Stimulated activated CD8-positive, alpha-beta memory T cell treated with anti-CD3 and anti-CD28 coated beads, Interleukin-4, amount 100 ng/mL, for 24 hours (primary cell): ENCODE results near the gene PTH2.

Source experiments
- DNase-seq: peaks from one replicate; pipeline ENCODE4 v3.0.0-alpha.2; 2020; ENCODE audit warnings: low read depth

The PTH2 gene

DNA sequence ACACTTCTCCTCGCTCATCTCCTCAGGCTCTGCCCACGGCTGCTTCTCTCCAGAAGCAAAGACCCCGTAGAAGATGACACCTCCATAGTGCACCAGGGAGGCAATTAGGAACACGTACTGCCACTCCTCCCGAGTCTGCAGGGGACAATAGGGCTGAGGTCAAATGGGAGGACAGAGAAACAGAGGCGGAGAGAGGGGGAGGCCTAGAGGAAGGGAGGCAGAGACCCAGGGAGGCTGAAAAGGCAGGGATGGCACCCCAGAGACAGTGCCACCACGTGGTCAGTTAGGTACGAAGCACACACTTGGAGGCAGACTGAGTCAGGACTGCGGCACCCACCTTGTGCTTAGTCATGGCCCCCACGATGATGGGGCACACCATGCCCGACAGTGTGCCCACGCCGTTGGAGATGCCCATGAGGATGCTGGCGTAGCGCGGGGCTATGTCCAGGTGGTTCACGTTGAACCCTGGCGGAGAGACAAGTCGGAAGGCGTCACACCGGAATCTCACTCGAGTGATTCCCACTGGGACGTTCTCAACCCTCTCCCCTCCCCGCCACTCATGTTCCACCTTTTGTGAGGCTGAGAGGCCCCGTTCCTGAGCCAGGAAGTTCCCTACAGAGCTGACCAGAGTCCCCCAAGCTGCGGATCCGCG is 7.6 kb upstream of the PTH2 start:
- DNase-seq = no peak

- DNase-seq = no peak
These were observed 7.0 kb upstream of the PTH2 start for GRCh38 chr19:49430172-49430677.

GRCh38 chr19:49428547-49429451 is 5.6 kb upstream of the PTH2 start:
- no peak for DNase-seq

DNA sequence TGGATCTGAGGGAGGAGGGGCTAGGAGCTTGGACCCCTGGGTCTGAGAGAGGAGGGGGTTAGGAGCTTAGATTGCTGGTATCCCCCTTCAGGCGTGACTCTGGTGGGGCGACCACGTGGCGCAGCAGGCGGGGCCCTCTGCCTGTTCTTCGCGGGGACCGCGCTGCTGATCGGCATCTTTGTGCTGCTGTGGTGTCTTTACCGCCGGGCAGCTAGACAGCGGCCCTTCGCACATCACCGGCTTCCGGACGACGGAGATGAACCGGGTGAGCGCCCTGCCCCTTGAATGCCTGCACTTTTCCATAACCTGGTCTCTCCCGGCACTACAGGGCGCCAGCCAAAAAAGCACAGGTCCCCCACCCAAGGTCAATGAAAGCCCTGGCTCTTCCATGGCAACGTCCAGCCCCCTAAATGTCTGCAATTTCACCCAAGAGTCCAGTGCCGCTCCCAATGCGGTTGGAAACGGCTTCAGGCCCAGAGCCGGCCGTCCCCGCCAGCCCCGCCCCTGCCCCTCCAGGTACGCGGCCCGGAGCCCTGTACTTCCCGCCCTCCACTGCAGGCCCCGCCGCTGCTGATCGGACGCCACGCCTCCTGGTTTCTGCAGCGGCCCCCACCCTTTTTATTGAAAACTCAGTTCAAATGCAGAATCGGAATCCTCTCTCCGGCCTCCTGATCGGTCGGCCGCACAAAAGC is 4.8 kb upstream of the PTH2 start:
- no peak for DNase-seq

DNA sequence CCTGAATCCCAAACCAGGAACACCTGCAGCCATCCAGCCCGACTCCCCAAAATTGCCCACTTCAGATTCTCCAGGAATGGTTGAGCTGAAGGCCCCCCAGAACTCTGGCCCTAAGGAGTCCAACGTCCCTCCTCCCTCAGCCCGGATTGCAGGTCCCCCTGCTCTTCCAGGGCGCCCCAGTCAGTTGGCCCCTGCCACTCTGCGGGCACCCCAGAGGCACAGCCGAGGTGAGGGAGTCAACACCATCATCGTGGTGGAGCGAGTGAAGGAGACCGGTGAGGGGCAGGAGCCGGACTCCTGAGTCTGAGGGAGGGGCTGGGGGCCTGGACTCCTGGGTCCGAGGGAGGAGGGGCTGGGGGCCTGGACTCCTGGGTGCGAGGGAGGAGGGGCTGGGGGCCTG is 4.1 kb upstream of the PTH2 start:
- no peak for DNase-seq

GRCh38 chr19:49425922-49426592 is 2.8 kb upstream of the PTH2 start:
- no peak for DNase-seq

DNA sequence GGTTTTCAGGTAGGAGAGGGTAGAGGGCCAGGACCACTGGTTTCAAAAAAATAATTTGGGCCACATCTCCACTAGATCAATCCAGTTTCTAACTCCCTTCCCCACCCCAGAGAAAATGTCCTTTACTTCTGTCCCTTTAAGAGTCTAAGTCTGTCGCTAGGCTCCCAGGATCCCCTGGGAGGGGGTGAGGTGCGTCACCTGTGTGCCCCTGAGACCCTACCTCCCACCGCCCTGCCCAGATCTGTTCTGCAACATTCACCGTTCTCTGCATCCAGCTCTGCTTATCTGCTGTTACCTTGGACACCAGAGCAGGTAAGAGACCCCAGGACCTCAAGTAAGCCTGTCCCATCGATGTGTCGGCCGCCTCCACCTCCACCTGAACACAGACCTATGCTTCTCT is 1.9 kb upstream of the PTH2 start, which contains the start of gene GFY:
Gene GFY, plus strand, starts transcription at position 211 of the 400 bp plus-strand sequence. CDS start 1,043 bp downstream, outside the sequence.
- no peak for DNase-seq

GRCh38 chr19:49423985-49424303 is 703 bp upstream of the PTH2 start:
- no peak for DNase-seq

DNA sequence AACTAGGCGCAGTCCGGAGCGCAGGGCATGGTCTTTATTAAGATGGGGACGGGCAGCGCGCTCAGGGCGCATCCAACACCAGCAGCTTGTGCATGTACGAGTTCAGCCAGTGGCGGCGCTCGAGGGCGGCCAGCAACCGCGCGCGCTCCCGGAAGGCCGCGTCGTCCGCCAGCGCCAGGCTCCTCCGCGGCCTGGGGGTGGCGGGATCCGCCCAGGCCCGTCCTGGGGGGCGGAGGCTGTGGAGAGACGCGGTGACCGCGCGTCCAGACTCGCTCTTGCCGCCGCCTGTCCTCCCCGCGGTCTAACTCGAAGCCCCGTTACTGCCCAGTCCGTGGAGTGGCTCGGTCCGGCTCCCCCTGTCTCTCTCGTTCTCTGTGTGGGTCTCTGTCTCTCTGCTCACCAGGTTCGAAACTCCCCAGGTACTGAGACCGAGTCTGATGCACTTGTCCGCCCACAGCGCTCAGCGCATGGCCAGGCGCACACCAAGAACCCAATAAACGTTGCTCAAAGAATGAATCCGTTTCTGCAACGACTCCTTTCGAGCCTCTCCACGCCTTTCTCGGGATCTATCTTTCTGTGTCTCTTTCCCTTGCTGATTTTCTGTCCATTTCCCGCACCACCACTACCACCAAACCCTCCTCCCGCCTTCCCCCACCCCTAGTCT is 702 bp downstream of the PTH2 start:
- DNase-seq = no peak

GRCh38 chr19:49421878-49422202 is 1.4 kb downstream of the PTH2 start:
- DNase-seq = no peak

GRCh38 chr19:49421039-49421877 is 2.0 kb downstream of the PTH2 start:
- no peak for DNase-seq

DNA sequence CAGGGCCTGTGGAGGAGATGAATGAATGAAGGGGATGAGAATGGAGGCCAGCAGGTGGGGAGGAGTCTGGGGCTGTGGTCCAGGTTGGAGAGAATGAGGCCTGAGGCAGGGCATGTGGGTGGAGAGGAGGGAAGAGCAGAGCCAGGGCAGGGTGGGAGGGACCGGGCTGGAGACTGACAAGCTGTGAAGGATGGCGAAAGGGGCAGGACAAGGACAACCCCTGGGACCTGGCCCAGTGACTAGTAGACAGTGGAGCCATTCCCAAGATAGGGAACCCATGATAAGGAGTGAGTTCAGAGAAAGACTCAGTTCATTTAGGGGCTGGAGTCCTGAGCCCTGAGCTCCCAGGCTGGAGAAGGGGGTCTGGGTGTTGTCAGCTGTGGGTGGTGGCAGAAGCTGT is 3.0 kb downstream of the PTH2 start:
- no peak for DNase-seq

- no peak for DNase-seq
These were observed 4.1 kb downstream of the PTH2 start for GRCh38 chr19:49419173-49419572.

- DNase-seq = no peak
These were observed 4.7 kb downstream of the PTH2 start for GRCh38 chr19:49418511-49418910.

DNA sequence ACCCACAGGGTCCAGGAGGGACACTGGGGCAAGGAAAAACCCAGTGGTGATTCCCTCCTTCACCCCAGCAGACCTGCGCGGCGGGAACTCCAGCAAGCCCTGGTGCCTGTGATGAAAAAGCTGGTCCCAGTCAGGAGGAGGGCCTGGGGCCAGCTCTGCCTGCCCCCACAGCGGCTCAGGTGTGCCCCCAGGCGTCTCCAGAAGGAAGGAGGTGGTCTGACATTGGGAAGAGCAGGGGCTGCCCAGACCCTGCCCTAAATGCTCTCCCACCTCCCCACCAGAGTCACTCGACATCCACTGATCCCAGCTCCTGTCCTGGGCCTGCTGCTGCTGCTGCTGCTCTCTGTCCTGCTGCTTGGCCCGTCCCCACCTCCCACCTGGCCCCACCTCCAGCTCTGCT is 6.2 kb downstream of the PTH2 start:
- no peak for DNase-seq

GRCh38 chr19:49415810-49416200 is 7.4 kb downstream of the PTH2 start:
- DNase-seq = no peak

- no peak for DNase-seq
These were observed 8.0 kb downstream of the PTH2 start for GRCh38 chr19:49415102-49415809.

DNA sequence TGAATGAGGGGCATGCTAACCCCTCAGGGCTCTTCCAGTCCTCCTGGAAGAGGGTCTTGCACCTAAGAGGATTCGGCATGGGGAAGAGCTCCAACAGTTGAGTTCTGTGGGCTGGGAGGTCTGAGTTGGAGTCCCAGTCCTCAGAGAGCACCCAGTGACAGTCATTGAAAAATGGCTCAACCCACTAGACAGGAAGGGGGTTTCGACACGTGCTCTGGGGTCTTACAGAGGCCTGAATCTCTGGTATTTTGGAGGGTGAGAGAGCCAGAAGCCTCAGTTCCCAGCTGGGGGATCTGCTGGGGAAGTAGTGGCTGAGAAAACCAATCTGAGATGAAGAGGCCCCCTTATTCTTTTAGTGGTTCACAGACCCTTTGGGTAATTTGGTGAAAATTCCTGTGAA is 9.0 kb downstream of the PTH2 start:
- no peak for DNase-seq

DNA sequence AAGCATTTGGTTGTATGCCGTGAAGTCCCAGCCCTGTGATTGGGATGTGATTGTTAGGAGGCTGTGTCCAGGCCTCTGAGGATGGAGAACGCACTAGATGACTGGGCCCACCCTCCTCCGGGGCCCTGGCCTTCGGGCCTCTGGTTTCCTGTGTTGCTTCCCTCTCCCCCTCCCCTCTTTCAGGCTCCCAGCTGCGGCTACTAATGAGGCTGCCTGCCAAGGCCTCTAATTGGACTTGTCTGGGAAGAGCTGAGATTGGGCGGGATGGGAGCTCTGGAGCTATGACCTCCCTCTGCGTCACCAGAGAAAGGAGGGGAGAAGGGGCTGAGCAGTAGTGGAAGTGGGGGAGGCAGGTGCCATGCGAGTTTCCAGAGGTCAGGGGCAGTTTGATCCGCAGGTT is 9.9 kb downstream of the PTH2 start:
- DNase-seq = no peak

DNA sequence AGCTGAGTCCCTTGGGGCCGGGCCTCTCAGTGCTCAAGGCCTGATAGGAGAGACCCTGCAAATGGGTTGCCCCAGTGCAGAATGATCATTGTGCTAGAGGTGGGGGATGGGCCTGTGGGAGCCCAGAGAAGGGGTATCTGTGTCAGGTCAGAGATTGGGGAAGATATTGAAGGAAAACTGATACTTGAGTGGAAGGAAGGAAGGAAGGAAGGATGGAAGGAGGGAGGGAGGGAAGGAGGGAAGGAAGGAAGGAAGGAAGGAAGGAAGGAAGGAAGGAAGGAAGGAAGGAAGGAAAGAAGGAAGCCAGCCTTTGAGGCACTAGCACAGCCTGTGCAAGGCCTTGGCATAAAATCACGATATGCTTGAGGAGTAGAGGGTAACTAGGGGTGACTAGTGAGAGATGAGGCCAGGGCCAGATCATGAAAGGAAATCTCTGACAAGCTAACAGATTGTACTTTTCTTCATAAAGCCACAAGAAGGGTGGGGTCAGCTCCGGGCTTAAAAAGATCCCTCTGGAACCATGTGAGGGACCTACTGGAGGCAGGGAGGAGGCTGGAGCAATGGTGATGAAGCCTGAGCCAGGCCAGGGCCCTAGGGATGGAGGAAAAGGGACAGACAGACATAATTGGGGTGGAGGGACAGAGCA is 11.4 kb downstream of the PTH2 start:
- no peak for DNase-seq
